A549 (cell line): Measurements from ENCODE around the gene RTP5. TPM values are rescaled to one million over a fixed set of nuclear protein-coding genes. Genes with fewer than 3 reads are reported as not detected.
A peak's percentile ranks its signal among the peaks of the same experiment; 100 is the strongest.
"Not testable (repeated sequence)": the region's sequence is repeated elsewhere in the genome, so short reads cannot be mapped to it uniquely, and the experiment has no call there.

Experiments used
- ATAC-seq, 2 experiments: fragments of 200-7000 bp in 1 of 2; fragments of >200 bp in 1 of 2; cut with Nextera tagmentation in 1 of 2; cut with Tn5 transposase in 1 of 2; 3 replicates each; pipeline versions ENCODE4 v1.8.0 to v1.9.1; 2018 to 2020; ENCODE audit warnings: mild to moderate bottlenecking in 1 of 2, moderate library complexity in 1 of 2
- CTCF ChIA-PET: fragments of 300-600 bp; sonication (Branson Sonifier 250); formaldehyde crosslinking; extraction: SDS; loops from one replicate; lab custom pipeline; 2021; ENCODE audit warnings: antibody characterized with exemption, inconsistent platforms; lab: Yijun Ruan, JAX
- POLR2A ChIA-PET: fragments of 350-600 bp; formaldehyde crosslinking; extraction: SDS; loops from one replicate; lab custom pipeline; 2021; ENCODE audit warnings: antibody characterized with exemption, inconsistent platforms; lab: Yijun Ruan, JAX
- DNase-seq, 2 experiments: peaks; one replicate each; pipeline versions ENCODE4 v3.0.0 to v3.0.0-alpha.2; 2011 to 2016; ENCODE audit warnings: low read depth in 1 of 2, low spot score in 1 of 2
- FAIRE-seq: peaks from 2 replicates; lab custom pipeline; 2011; peaks lifted over from hg19 to GRCh38; lab: Jason Lieb, UNC
- H3K27ac ChIP-seq, 2 experiments: fragments of >200 bp; sonication (Bioruptor Twin); formaldehyde crosslinking; 3 replicates each; pipeline ENCODE4 v1.5.1; 2016 to 2017
- H3K4me1 ChIP-seq: fragments of >200 bp; sonication (Bioruptor Twin); formaldehyde crosslinking; 3 replicates; pipeline ENCODE4 v1.6.1; 2016
- H3K4me2 ChIP-seq: fragments of >200 bp; sonication (Bioruptor Twin); formaldehyde crosslinking; 3 replicates; pipeline ENCODE4 v1.6.1; 2016
- H3K4me3 ChIP-seq: fragments of >200 bp; sonication (Bioruptor Twin); formaldehyde crosslinking; 3 replicates; pipeline ENCODE4 v1.5.1; 2016
- H3K9me3 ChIP-seq: fragments of >200 bp; sonication (Bioruptor Twin); formaldehyde crosslinking; 3 replicates; pipeline ENCODE4 v1.6.1; 2016
- ATOH8 ChIP-seq: fragments of 250-450 bp; sonication (Bioruptor Pico); IDR thresholded peaks from 2 replicates; pipeline ENCODE4 v1.5.0; 2020; ENCODE audit warnings: low read depth, mild to moderate bottlenecking, moderate library complexity
- CBX2 ChIP-seq: fragments of 200-600 bp; sonication (generic); IDR thresholded peaks from 2 replicates; pipeline ENCODE4 v1.6.1; 2016; ENCODE audit warnings: low read depth, mild to moderate bottlenecking, borderline replicate concordance
- CTCF ChIP-seq: fragments of >200 bp; sonication (Bioruptor Twin); formaldehyde crosslinking; IDR thresholded peaks from 3 replicates; pipeline ENCODE4 v1.5.1; 2016
- EHF ChIP-seq: fragments of 250-450 bp; sonication (Bioruptor Pico); IDR thresholded peaks from 2 replicates; pipeline ENCODE4 v1.5.0; 2020; ENCODE audit warnings: mild to moderate bottlenecking
- EHMT2 ChIP-seq: fragments of 200-600 bp; sonication (generic); IDR thresholded peaks from 2 replicates; pipeline ENCODE4 v1.6.1; 2016; ENCODE audit warnings: antibody characterized with exemption, low read depth, mild to moderate bottlenecking, moderate library complexity
- ELK1 ChIP-seq: fragments of 150-350 bp; IDR thresholded peaks from 2 replicates; pipeline ENCODE4 v1.6.1; 2014; ENCODE audit warnings: low read depth, mild to moderate bottlenecking, low read length
- FOSB ChIP-seq: fragments of 250-450 bp; sonication (Bioruptor Pico); IDR thresholded peaks from 2 replicates; pipeline ENCODE4 v1.5.0; 2020; ENCODE audit warnings: mild to moderate bottlenecking, moderate library complexity
- FOXS1 ChIP-seq: fragments of 250-450 bp; sonication (Bioruptor Pico); IDR thresholded peaks from 2 replicates; pipeline ENCODE4 v1.5.0; 2020; ENCODE audit warnings: mild to moderate bottlenecking, moderate library complexity
- GATA3 ChIP-seq: IDR thresholded peaks from 2 replicates; pipeline ENCODE4 v1.6.1; 2012; ENCODE audit warnings: borderline replicate concordance
- HDAC2 ChIP-seq: fragments of 200-600 bp; sonication (generic); IDR thresholded peaks from 2 replicates; pipeline ENCODE4 v1.6.1; 2016
- HEYL ChIP-seq: fragments of 250-450 bp; sonication (Bioruptor Pico); IDR thresholded peaks from 2 replicates; pipeline ENCODE4 v1.8.0; 2021; ENCODE audit warnings: mild to moderate bottlenecking, moderate library complexity
- KDM1A ChIP-seq: fragments of 200-600 bp; sonication (generic); IDR thresholded peaks from 2 replicates; pipeline ENCODE4 v1.6.1; 2016; ENCODE audit warnings: low read depth, mild to moderate bottlenecking
- KDM5A ChIP-seq: fragments of 200-600 bp; sonication (generic); IDR thresholded peaks from 2 replicates; pipeline ENCODE4 v1.6.1; 2016; ENCODE audit warnings: antibody characterized with exemption, mild to moderate bottlenecking
- MAFK ChIP-seq: fragments of 450-650 bp; IDR thresholded peaks from 2 replicates; pipeline ENCODE4 v1.6.1; 2014; ENCODE audit not compliant: partially characterized antibody
- NPAS2 ChIP-seq: fragments of 250-450 bp; sonication (Bioruptor Pico); IDR thresholded peaks from 2 replicates; pipeline ENCODE4 v1.8.0; 2022; ENCODE audit warnings: mild to moderate bottlenecking, moderate library complexity, borderline replicate concordance
- RAD21 ChIP-seq, 2 experiments: fragments of >200 bp in 1 of 2; sonication (Bioruptor Twin) in 1 of 2; formaldehyde crosslinking in 1 of 2; IDR thresholded peaks in 1 of 2; conservative IDR thresholded peaks in 1 of 2; 2 replicates in 1 of 2; 3 replicates in 1 of 2; pipeline ENCODE4 v1.6.1; 2012 to 2018; ENCODE audit warnings: inconsistent platforms in 1 of 2
- RCOR1 ChIP-seq: fragments of 150-350 bp; IDR thresholded peaks from 2 replicates; pipeline ENCODE4 v1.6.1; 2014; ENCODE audit warnings: antibody characterized with exemption, low read length, low read depth
- SMC3 ChIP-seq: fragments of >200 bp; sonication (Bioruptor Twin); formaldehyde crosslinking; IDR thresholded peaks from 3 replicates; pipeline ENCODE4 v1.6.1; 2018; ENCODE audit warnings: inconsistent platforms
- ZNF302 ChIP-seq: fragments of 250-450 bp; sonication (Bioruptor Pico); IDR thresholded peaks from 2 replicates; pipeline ENCODE4 v1.9.0; 2021; ENCODE audit warnings: inconsistent platforms, mild to moderate bottlenecking, moderate library complexity
- WGBS: methylation state at CpG from one replicate; pipeline ENCODE4 v1.1.6; 2017; ENCODE audit errors: missing lambda C conversion rate; 5-methylcytosine and 5-hydroxymethylcytosine counted together
- polyA minus RNA-seq: library from RNA; depleted of rRNA, polyadenylated mRNA; stranded (reverse); fragments of >200 nt; gene quantifications from 2 replicates; pipeline ENCODE4 v1.2.3, GENCODE V29; 2011; rRNA and poly(A)+ RNA removed
- polyA plus RNA-seq, 4 experiments: library from polyadenylated mRNA; depleted of rRNA in 3 of 4; stranded (reverse); fragments of >200 nt; fragmentation: RNase III in 1 of 4; extraction: RNeasy Plus Mini Kit Qiagen cat#74134 plus additional on column Dnase treatment in 1 of 4; gene quantifications; 2 replicates in 3 of 4; 3 replicates in 1 of 4; pipeline ENCODE4 v1.2.3, GENCODE V29; 2011 to 2017

RTP5 gene
- polyA plus RNA-seq (2011; rRNA removed) (not detected in 2 replicates), polyA plus RNA-seq (2017; fragmentation: RNase III; extraction: RNeasy Plus Mini Kit Qiagen cat#74134 plus additional on column Dnase treatment) (not detected in 3 replicates), polyA minus RNA-seq (not detected in 2 replicates)
- not detected in 2 replicates for polyA plus RNA-seq (2012; cell fraction: cytosol; rRNA removed)
- not detected in 2 replicates for polyA plus RNA-seq (2012; cell fraction: nucleus; rRNA removed)

- CTCF ChIA-PET, result interaction anchor here (0.8 to 3.8 kb wide), 5 partner anchors 8 to 1018 kb away, joined by 3 to 28 read pairs (median 3); no protein-coding TSS in a partner anchor
- no peak for ATAC-seq
Measured at GRCh38 chr2:241869087-241869961, at the start of gene RTP5. Gene RTP5 (plus strand): TSS chr2:241869729. CDS start chr2:241869757, 28 bp downstream.

GRCh38 chr2:241819947-241820624 is 49.4 kb upstream of the RTP5 start:
- H3K27ac ChIP-seq, ATAC-seq, H3K4me2 ChIP-seq, POLR2A ChIA-PET, H3K4me3 ChIP-seq, H3K9me3 ChIP-seq, H3K4me1 ChIP-seq, DNase-seq, FAIRE-seq: not testable (repeated sequence)
- WGBS, result 71% methylated on average over 26 of the region's 27 CpGs
- CTCF ChIA-PET, result interaction anchor here (0.8 kb wide), 1 partner anchor 969 kb away, joined by 3 read pairs; no protein-coding TSS in a partner anchor

More at GRCh38 chr2:241869087-241869961, at the start of gene RTP5:
- peaks cover 11% of the 10 kb centered on the region; the same call in 2 of the 3 replicates for H3K4me1 ChIP-seq
- no peak within 1 kb of the TSS for H3K27ac ChIP-seq
- no peak for TF ChIP-seq CTCF
- no peak for TF ChIP-seq MAFK
- TF ChIP-seq KDM5A, result no peak
- TF ChIP-seq ZNF302, result no peak
- no peak for TF ChIP-seq EHF (CRISPR knock-in tag)
- no peak for TF ChIP-seq RAD21 (conservative IDR thresholded peaks at IDR 0.05 in 1 of 2, IDR thresholded peaks at IDR 0.05 in 1 of 2)
- no peak for TF ChIP-seq FOXS1 (CRISPR knock-in tag)
- no peak for TF ChIP-seq ATOH8
- TF ChIP-seq HEYL (CRISPR knock-in tag), result no peak
- no peak for TF ChIP-seq FOSB (CRISPR knock-in tag)
- no peak for TF ChIP-seq RCOR1
- TF ChIP-seq ELK1, result no peak
- no peak for TF ChIP-seq GATA3
- TF ChIP-seq HDAC2, result no peak
- TF ChIP-seq NPAS2, result no peak
- no peak for TF ChIP-seq CBX2
- TF ChIP-seq KDM1A, result no peak
- TF ChIP-seq EHMT2, result no peak
- no peak for TF ChIP-seq SMC3
- no peak within 1 kb of the TSS for H3K4me3 ChIP-seq
- FAIRE-seq (no peak), DNase-seq (no peak)
- H3K4me2 ChIP-seq, result peak within 1 kb of the TSS; percentile 41
- WGBS, result 26% methylated on average over 20 of the region's 33 CpGs
- H3K9me3 ChIP-seq, result 0 out of 3 replicates have a peak, but pooled peaks cover under 1% of the 10 kb centered on the region
- POLR2A ChIA-PET, result no interaction called here
